A673 (cell line): ENCODE results near the gene BTN1A1.

Source experiments
- CTCF ChIP-seq: fragments of 300-800, 200-600 bp; sonication (generic); conservative IDR thresholded peaks from 2 replicates; pipeline ENCODE4 v1.5.1; 2017; ENCODE audit warnings: low read depth, mild to moderate bottlenecking, antibody characterized with exemption, low read length, moderate library complexity, mixed read lengths
- EZH2 ChIP-seq: fragments of 200-600 bp; sonication (generic); IDR thresholded peaks from 2 replicates; pipeline ENCODE4 v1.6.1; 2017; ENCODE audit warnings: borderline replicate concordance, low read depth, mild to moderate bottlenecking, mixed read lengths, antibody characterized with exemption, low read length; ENCODE audit not compliant: poor library complexity, severe bottlenecking

GRCh38 chr6:26468829-26469228, 31.3 kb upstream of the BTN1A1 start:
- no peak for TF ChIP-seq CTCF
- TF ChIP-seq EZH2: no peak
